Activated CD8-positive, alpha-beta T cell treated with anti-CD3 and anti-CD28 coated beads for 36 hours (primary cell): ENCODE results near the gene CXCL8. TPM values are rescaled to one million over a fixed set of nuclear protein-coding genes. Genes with fewer than 3 reads are reported as not detected.

Experiments used
- ATAC-seq: fragments of 200-7000 bp; cut with Tn5 transposase; one replicate; pipeline ENCODE4 v1.10.0; 2021; ENCODE audit warnings: mild to moderate bottlenecking, moderate library complexity
- CTCF ChIA-PET: fragments of 350-600 bp; sonication (Branson Sonifier 250); formaldehyde crosslinking; loops from one replicate; lab custom pipeline; 2021; ENCODE audit warnings: antibody characterized with exemption; lab: Charles Lee
- POLR2A ChIA-PET: fragments of 350-600 bp; sonication (Branson Sonifier 250); formaldehyde crosslinking; loops from one replicate; lab custom pipeline; 2021; ENCODE audit warnings: antibody characterized with exemption; lab: Charles Lee
- DNase-seq: peaks from one replicate; pipeline ENCODE4 v3.0.0-alpha.2; 2020
- H3K27ac Mint-ChIP-seq: one replicate; pipeline ENCODE4 v1.8.0; 2021; ENCODE audit warnings: mild to moderate bottlenecking, mixed read lengths
- H3K27me3 Mint-ChIP-seq: one replicate; pipeline ENCODE4 v1.8.0; 2021; ENCODE audit warnings: mixed read lengths
- H3K36me3 Mint-ChIP-seq: one replicate; pipeline ENCODE4 v1.8.0; 2021; ENCODE audit warnings: low read depth, mixed read lengths
- H3K4me1 Mint-ChIP-seq: one replicate; pipeline ENCODE4 v1.8.0; 2021; ENCODE audit warnings: low read depth, mixed read lengths
- H3K4me3 Mint-ChIP-seq: one replicate; pipeline ENCODE4 v1.8.0; 2021; ENCODE audit warnings: mild to moderate bottlenecking, moderate library complexity, mixed read lengths
- H3K9me3 Mint-ChIP-seq: one replicate; pipeline ENCODE4 v1.8.0; 2021; ENCODE audit warnings: mixed read lengths
- CTCF ChIP-seq: fragments of 200-600 bp; IDR thresholded peaks from one replicate; pipeline ENCODE4 v1.8.0; 2022; ENCODE audit warnings: antibody characterized with exemption, mild to moderate bottlenecking
- intact Hi-C: fragments of 100-400 bp; cut with micrococcal nuclease; formaldehyde crosslinking; loops from one replicate; pipeline ENCODE4 v1.10.0; 2022
- total RNA-seq, 2 experiments: library from RNA; stranded (reverse); gene quantifications; one replicate each; pipeline ENCODE4 v1.2.3, GENCODE V29; 2021

Gene CXCL8
- total RNA-seq, 2 experiments from 2014 or later: 0.18 TPM; not detected in 1

GRCh38 chr4:73707918-73708577 lies 32.3 kb upstream of the CXCL8 start:
- H3K36me3 Mint-ChIP-seq: no peaks in the 10 kb centered on the region
- DNase-seq (no peak), ATAC-seq (no peak)
- POLR2A ChIA-PET: no interaction called here
- no peaks in the 10 kb centered on the region for H3K9me3 Mint-ChIP-seq
- no peaks in the 10 kb centered on the region for H3K4me1 Mint-ChIP-seq
- H3K4me3 Mint-ChIP-seq: no peak overlapping the region
- CTCF ChIA-PET: no interaction called here
- H3K27ac Mint-ChIP-seq: no peak overlapping the region
- no peaks in the 10 kb centered on the region for H3K27me3 Mint-ChIP-seq
- TF ChIP-seq CTCF: no peak
- intact Hi-C loops: no loop called here

- ChIA-PET CTCF (no interaction called here), POLR2A (no interaction called here)
- intact Hi-C loops: no loop called here
- H3K4me1 Mint-ChIP-seq: no peaks in the 10 kb centered on the region
- ATAC-seq (no peak), DNase-seq (no peak)
- H3K27ac Mint-ChIP-seq: no peak overlapping the region
- H3K36me3 Mint-ChIP-seq: no peaks in the 10 kb centered on the region
- H3K4me3 Mint-ChIP-seq: no peak overlapping the region
- TF ChIP-seq CTCF: no peak
- no peaks in the 10 kb centered on the region for H3K27me3 Mint-ChIP-seq
- no peaks in the 10 kb centered on the region for H3K9me3 Mint-ChIP-seq
Observed at GRCh38 chr4:73709451-73710033, 30.8 kb upstream of the CXCL8 start.

GRCh38 chr4:73710094-73710493 lies 30.3 kb upstream of the CXCL8 start:
- Mint-ChIP-seq H3K4me1 (no peaks in the 10 kb centered on the region), H3K27me3 (no peaks in the 10 kb centered on the region), H3K9me3 (no peaks in the 10 kb centered on the region), H3K36me3 (no peaks in the 10 kb centered on the region), H3K27ac (no peak overlapping the region), H3K4me3 (no peak overlapping the region)
- CTCF ChIA-PET: no interaction called here
- DNase-seq (no peak), ATAC-seq (no peak)
- TF ChIP-seq CTCF: no peak
- POLR2A ChIA-PET: no interaction called here
- intact Hi-C loops: no loop called here

GRCh38 chr4:73711989-73712388 lies 28.4 kb upstream of the CXCL8 start:
- ChIA-PET POLR2A (no interaction called here), CTCF (no interaction called here)
- no peaks in the 10 kb centered on the region for H3K27me3 Mint-ChIP-seq
- TF ChIP-seq CTCF: no peak
- DNase-seq: no peak
- H3K36me3 Mint-ChIP-seq: no peaks in the 10 kb centered on the region
- no peaks in the 10 kb centered on the region for H3K4me1 Mint-ChIP-seq
- intact Hi-C loops: no loop called here
- H3K4me3 Mint-ChIP-seq: no peak overlapping the region
- H3K27ac Mint-ChIP-seq: no peak overlapping the region
- H3K9me3 Mint-ChIP-seq: no peaks in the 10 kb centered on the region
- ATAC-seq: no peak

- H3K27ac Mint-ChIP-seq: no peak overlapping the region
- no peaks in the 10 kb centered on the region for H3K9me3 Mint-ChIP-seq
- ATAC-seq: no peak
- no peaks in the 10 kb centered on the region for H3K27me3 Mint-ChIP-seq
- TF ChIP-seq CTCF: no peak
- H3K4me1 Mint-ChIP-seq: no peaks in the 10 kb centered on the region
- POLR2A ChIA-PET: no interaction called here
- no peak for DNase-seq
- intact Hi-C loops: no loop called here
- CTCF ChIA-PET: no interaction called here
- no peak overlapping the region for H3K4me3 Mint-ChIP-seq
- no peaks in the 10 kb centered on the region for H3K36me3 Mint-ChIP-seq
Observed at GRCh38 chr4:73713650-73714049, 26.7 kb upstream of the CXCL8 start.
